NCI-H2227 treated with DMSO at 0.1 percent for 48 hours (cell line): Measurements from ENCODE around the gene TMC8.
"Not testable (repeated sequence)": the region's sequence is repeated elsewhere in the genome, so short reads cannot be mapped to it uniquely, and the experiment has no call there.

Source experiments
- DNase-seq: peaks from one replicate; lab custom pipeline; 2025; lab: John Stamatoyannopoulos, UW

The TMC8 gene

GRCh38 chr17:78135858-78136500, 5.4 kb downstream of the TMC8 start:
- no peak for DNase-seq

GRCh38 chr17:78137392-78138203, 7.0 kb downstream of the TMC8 start:
- DNase-seq = no peak

- no peak for DNase-seq
These were observed 7.9 kb downstream of the TMC8 start for GRCh38 chr17:78138204-78139060.

GRCh38 chr17:78139861-78140168, 9.2 kb downstream of the TMC8 start:
- DNase-seq = not testable (repeated sequence)

GRCh38 chr17:78140169-78141051, 9.8 kb downstream of the TMC8 start:
- no peak for DNase-seq

GRCh38 chr17:78141437-78142118, 11.0 kb downstream of the TMC8 start:
- DNase-seq = no peak

GRCh38 chr17:78142119-78142861, 11.7 kb downstream of the TMC8 start:
- no peak for DNase-seq

- no peak for DNase-seq
These were observed 12.9 kb downstream of the TMC8 start for GRCh38 chr17:78143214-78144146.

GRCh38 chr17:78144147-78144719, 13.7 kb downstream of the TMC8 start:
- DNase-seq = no peak

GRCh38 chr17:78144736-78145641, 14.4 kb downstream of the TMC8 start:
- no peak for DNase-seq

GRCh38 chr17:78146471-78146869, 15.9 kb downstream of the TMC8 start:
- no peak for DNase-seq

- no peak for DNase-seq
These were observed 16.3 kb downstream of the TMC8 start for GRCh38 chr17:78146881-78147280.

- no peak for DNase-seq
These were observed 16.9 kb downstream of the TMC8 start for GRCh38 chr17:78147315-78147998.

GRCh38 chr17:78148286-78149016, 17.9 kb downstream of the TMC8 start:
- DNase-seq = no peak

- no peak for DNase-seq
These were observed 21.0 kb downstream of the TMC8 start for GRCh38 chr17:78151514-78152008.
